Posterior vena cava (tissue), 2 donors: ENCODE data around the gene FOS. TPM values are rescaled to one million over a fixed set of nuclear protein-coding genes. Genes with fewer than 3 reads are reported as not detected.

Experiments
- DNase-seq: peaks from one replicate; pipeline ENCODE4 v3.0.0-alpha.2; 2020; ENCODE audit warnings: low spot score
- intact Hi-C, 2 donors: fragments of 100-400 bp; cut with DNase I; formaldehyde crosslinking; loops; one replicate each; pipeline versions ENCODE4 v1.14.1 to v1.14.2; 2022 to 2023
- total RNA-seq, 2 donors: library from RNA; stranded (reverse); fragmentation: NEBNext Ultra II Directional; extraction: Animal tissue kit (Norgen Biotek cat#: 25700); gene quantifications; one replicate each; pipeline ENCODE4 v1.2.1, GENCODE V29; 2021
- donor health status: DM: yes; HTN: yes; CAD: no.
- donor health status: DM: yes; HTN: yes; CAD: no.

Gene FOS
- total RNA-seq, 2 donors from 2014 or later: 485 to 992 TPM

DNA sequence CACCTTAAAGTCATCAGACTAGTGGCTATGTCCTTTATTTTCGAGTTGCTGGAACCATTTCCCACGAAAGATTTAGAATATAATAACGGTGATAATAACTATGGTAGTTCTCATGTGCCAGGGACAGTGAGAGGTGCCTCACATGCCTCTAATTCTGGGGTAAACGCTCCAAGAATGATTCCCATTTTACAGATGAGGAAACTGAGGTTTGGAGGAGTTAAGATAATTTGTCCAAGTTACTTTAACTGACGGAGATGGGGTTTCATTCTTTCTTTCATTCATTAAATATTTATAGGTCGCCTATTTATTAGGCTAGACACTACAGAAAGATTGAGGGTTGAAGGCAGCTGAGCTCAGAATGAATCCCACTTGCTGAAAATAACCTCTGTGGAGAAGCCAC is 30.7 kb upstream of the FOS start:
- DNase-seq: no peak
- intact Hi-C loops: no loop called here

DNA sequence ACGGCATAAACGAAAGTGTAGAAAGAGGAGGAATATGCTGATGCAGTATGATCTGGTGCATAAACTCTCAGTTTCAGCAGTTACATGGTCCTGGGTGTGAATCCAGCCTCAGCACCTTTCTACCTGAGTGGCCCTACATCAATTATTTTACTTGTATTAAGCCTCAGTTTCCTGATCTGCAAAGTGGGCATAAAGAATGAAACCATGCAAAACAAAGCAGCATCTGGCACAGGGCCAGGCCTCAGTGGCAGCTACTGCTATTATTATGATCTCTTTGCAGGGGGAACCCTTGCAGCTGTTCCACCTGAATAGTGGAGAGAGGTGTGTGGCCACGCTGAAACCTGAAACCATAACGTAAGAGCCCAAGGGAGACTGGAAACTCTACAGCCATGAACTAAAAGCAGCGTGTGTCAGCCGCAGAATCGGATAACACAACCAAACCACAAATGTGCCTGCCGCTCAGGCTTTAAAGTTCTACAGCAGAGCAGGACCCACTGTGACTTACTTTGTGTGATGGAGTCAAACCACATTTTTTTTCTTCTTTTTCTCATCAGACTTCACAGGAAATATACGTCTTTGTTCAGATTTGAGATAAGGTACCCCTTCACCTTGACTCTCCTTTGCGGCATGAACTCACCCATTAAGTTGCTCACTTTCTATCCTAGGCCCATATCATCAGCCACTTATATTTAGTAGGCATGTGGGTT is 29.2 kb upstream of the FOS start:
- no peak for DNase-seq
- intact Hi-C loops: no loop called here

DNA sequence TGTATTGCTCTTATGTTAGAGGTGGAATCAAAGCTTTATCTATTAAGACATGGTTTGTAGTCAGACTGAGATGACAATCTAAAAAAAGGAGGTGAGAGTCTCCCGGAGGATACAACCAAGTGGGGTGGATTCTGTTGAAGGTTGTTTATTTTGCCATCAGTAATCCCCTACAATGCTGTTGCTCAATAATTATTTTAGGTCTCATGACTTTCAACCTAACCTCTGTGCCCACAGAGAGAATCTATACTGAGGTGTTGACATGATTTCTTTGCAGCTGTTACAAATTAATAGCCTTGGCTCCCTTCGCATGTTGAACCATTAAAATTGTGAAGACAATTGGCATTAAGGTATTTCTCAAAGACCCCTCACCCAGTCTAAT is 28.7 kb upstream of the FOS start:
- DNase-seq: no peak
- intact Hi-C loops: no loop called here

GRCh38 chr14:75250800-75251199 is 27.8 kb upstream of the FOS start:
- intact Hi-C loops: no loop called here

GRCh38 chr14:75252254-75252837 is 26.3 kb upstream of the FOS start:
- no peak for DNase-seq

More at GRCh38 chr14:75250800-75251199, 27.8 kb upstream of the FOS start:
- DNase-seq: no peak

DNA sequence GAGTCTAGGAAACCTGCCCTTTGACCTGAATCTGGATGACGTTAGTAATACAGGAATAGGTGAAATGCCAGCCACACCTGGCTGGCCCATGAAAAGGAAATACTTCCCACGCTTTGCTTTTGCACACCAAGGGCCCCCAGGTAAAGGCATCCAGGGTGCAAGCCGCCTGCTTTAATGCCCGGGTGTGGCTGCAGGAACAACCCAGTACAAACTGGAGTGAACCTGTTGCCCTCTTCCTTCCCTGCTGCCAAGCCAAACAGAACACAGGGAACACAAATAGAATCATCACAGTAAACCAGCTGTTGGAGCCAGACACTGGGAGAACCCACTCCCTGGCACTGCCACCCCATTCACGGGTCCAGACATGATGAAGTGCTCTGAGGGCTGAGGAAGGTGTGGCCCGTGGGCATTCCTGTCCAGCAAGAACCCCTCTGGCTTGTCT is 24.2 kb upstream of the FOS start:
- intact Hi-C loops: no loop called here
- DNase-seq: no peak

More at GRCh38 chr14:75252254-75252837, 26.3 kb upstream of the FOS start:
- intact Hi-C loops: no loop called here

DNA sequence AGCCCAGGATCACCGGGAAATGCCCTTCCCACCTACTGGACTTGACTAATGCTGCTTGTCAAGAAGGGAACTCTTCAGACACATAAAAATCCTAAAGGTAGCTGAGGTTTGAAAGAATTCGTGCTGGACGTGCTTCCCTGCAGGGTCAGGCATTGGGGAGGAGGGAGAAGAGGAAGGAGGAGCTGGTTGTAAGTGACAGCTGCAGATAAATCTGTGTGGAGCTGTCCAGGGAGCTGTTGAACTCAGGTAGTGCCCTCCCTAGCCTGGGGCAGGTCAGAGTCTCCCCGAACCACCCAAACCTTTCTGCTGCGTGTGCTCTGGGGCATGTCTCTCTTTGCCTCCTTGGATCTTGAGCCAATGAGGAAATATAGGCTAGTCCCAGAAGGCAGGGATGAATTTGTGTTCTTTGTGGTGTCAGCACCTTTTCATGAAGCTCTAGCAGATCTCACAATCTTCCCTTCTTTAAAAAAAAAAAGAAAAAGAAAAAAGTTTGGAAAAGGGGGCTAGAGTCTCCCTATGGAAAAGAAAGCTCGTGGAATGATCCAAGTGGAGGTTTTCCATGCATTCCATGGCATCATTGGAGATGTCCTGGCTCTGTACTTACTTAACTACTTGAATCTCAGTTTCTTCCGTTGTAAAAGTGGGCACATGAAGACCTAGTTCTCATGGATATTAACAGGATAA is 23.6 kb upstream of the FOS start:
- intact Hi-C loops: no loop called here
- DNase-seq: no peak

DNA sequence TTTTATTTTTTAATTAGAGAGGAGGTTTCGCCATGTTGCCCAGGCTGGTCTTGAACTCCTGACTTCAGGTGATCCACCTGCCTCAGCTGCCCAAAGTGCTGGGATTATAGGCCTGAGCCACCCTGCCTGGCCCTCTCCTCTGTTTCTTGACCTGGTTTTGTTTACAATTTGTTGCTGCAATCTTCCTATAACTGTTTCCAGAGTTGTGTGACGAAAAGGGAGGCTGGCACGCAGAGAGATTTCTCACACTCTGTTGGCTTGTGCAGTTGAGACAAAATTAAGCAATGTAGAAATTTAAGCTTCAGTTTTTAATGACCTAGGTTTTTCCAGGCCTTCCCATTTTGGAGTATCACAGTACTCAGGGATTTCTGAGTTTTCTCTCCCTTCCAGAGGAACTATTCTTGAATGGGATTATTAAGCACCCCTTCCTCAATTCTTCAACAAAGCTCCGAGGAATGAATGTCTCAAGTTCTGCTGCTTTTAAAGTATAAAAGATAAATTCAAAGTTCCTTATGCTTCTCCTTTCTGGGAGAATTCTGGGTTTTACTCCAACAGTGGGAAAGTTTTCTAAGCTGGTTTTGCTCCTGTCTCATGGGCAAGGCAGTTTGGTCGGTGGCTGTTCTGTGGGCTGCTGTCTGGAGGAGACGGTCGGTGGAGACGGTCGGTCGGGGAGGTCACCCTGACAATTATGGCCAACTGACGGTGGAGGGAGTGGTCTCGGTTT is 20.4 kb upstream of the FOS start:
- intact Hi-C loops: no loop called here
- peak; percentile 89 for DNase-seq

DNA sequence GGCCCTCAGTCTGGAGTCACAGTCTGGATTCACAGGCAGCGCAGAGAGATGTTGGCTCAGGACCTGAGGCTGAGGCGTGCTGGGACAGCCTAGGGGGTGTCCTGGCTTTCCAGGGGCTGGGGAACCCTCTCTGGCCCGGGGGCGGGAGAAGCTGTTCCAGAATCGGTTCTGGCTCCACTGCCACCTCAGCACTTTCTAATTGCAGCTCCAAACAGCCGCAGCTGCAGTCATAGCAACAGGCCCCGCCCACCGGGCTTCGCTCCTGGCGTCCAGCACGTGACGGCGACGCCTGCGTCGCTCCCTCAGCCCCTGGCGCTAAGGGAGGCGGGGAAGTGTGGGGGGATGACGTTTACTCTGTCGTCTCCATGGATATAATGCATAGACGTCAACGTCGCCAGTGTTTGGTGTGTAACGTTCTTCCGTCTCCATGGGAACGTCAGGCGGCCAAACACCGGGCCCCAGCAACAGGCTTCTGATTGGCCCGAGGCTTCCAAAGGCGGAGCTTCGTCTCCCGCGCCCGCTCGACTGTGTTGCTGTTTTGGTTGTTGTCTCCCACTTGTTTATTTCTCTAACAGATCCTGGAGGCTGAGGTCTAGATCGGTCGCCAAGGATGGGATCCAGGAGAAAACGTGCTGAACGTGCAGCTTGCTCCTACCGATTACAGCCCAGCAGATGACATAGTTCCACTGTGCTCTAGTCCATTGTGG is 19.7 kb upstream of the FOS start:
- peak; percentile 100 for DNase-seq
- intact Hi-C loops: no loop called here

DNA sequence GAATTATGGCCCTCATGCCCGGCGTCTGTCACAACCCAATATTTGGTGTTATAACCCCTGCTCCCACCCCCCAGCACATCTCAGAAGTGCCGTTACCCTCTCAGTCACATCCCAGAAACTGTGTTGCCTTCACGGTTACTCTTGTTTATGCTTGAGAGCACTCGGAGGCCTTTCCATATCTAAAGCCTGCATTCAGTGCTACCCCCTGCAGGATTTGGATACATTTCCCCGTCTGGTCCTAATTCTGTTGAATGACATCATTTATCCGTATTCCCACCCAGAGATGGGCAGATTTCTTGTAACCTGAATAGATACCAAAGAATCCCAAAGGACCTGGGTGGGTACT is 19.1 kb upstream of the FOS start:
- intact Hi-C loops: no loop called here

DNA sequence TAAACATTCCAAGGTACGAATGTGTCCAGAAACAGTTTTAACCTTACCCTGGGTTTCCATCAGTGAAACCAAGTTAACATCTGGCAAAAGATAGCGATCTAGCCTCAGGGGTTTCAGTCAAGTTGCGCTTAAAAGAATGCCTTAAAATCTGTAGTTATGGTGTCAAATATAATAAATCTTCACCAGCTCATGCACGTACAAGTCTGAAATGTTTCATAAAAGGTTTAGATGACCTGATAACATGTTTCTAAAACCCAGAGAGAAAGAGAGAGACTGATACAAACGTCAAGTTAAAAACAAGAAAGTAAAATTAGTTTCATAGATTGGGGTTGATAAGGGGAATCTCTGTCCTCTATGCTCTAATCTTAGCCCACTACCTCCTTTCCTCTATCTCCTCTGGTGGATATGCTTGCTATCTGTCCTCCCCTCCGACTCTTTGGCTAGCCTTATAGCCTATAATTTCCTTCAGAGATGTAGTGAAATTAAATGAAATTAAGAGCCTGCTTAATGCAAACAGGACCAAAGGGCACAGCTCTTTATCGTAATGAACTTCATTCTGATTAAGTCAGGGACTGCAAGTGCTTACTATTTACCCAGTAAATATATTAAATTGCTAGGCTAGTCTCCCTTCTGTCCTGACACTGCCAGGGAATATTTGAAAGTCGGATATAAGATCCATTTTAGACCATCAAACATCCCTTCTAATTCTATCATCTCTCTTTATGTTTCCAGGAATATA is 18.4 kb upstream of the FOS start:
- no peak for DNase-seq
- intact Hi-C loops: no loop called here

More for the DNA sequence above, 19.1 kb upstream of the FOS start:
- no peak for DNase-seq

GRCh38 chr14:75261820-75262219 is 16.8 kb upstream of the FOS start:
- no peak for DNase-seq
- intact Hi-C loops: no loop called here

GRCh38 chr14:75262641-75263040 is 16.0 kb upstream of the FOS start:
- no peak for DNase-seq
- intact Hi-C loops: no loop called here

GRCh38 chr14:75264036-75264435 is 14.6 kb upstream of the FOS start:
- intact Hi-C loops: no loop called here
- DNase-seq: no peak

DNA sequence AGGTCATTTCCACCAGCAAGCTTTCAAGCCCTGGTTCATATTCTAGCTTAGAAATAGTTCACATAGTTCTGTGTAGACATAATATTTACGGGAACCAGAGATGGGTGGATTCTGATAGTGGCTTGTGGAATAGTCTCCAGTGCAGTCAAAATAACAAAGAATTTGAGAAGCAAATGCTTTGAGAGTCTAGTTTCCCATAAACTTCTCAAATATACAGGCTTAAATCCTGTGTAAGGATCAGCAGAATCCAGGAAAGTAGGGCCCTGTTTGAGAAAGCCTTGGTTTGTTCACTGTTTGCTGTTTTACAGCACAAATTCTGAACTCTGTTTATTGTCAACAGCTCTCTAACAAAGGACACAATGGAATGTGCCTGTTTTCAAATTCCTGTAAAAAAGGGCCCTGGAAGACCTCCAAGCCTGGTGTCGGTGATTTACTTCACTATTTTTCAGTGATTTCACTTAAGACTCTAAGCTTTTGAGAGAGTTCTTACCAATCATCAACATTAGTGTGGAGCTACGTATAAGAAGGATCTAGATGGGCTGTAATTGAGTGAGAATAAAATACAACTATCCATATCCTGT is 11.4 kb upstream of the FOS start:
- no peak for DNase-seq
- intact Hi-C loops: no loop called here

GRCh38 chr14:75268633-75269550 is 9.7 kb upstream of the FOS start:
- DNase-seq: no peak
- intact Hi-C loops: no loop called here

GRCh38 chr14:75271514-75271913 is 7.1 kb upstream of the FOS start:
- intact Hi-C loops: no loop called here
- no peak for DNase-seq
